Globus pallidus (tissue), 1 donor: ENCODE measurements around the gene ZNF493.
A peak's percentile ranks its signal among the peaks of the same experiment; 100 is the strongest.

Experiments
- DNase-seq: peaks from one replicate; pipeline ENCODE4 v3.0.0-alpha.2; 2015; ENCODE audit warnings: low spot score

The ZNF493 gene

DNA sequence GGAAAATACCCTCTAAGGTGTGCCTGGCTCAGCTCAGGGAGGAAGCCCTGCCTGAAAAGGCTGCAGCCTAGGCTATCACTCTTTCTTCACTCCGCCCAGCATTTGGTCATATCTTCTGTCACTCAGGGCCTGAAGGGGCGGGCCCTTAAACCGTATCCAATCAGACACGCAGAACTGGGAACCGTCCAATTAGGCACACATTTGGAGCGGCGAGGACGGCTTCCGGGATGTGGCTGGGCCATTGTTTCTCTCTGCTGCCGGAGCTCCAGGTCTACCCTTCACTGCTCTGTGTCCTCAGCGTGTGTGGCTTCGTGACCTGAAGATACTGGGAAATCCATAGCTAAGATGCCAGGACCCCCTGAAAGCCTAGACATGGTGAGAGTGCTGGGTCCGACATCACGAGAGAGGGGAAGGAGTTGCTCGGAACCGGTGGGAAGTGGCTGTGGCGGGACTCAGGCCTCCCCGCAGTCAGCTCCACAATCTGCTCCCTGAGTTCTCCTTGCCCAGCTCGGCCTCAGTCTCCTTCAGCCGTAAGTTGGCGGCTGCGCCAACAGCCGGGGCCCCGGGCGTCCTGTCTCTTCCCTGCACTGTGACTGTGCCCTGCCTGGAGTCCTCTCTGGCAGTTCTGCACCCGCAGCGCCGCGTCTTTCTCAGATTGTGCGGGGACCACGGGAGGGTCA lies at the start of gene ZNF493:
Gene ZNF493 (plus strand): TSS at position 241 of the 680 bp plus-strand sequence. CDS start 105 bp downstream, at position 346.
- DNase-seq, result peak; percentile 97

DNA sequence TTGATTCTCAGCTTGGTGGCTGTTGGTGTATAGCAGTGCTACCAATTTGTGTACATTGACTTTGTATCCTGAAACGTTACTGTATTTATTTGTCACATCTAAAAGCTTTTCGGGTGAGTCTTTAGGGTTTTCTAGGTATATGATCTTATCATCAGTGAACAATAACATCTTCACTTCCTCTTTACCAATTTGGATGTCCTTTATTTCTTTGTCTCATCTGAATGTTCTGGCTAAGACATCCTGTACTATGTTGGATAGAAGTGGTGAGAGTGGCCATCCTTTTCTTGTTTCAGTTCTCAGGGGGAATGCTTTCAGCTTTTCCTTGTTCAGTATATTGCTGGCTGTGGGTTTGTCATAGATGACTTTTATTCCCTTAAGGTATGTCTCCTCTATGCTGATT lies 44.1 kb upstream of the ZNF493 start:
- no peak for DNase-seq

DNA sequence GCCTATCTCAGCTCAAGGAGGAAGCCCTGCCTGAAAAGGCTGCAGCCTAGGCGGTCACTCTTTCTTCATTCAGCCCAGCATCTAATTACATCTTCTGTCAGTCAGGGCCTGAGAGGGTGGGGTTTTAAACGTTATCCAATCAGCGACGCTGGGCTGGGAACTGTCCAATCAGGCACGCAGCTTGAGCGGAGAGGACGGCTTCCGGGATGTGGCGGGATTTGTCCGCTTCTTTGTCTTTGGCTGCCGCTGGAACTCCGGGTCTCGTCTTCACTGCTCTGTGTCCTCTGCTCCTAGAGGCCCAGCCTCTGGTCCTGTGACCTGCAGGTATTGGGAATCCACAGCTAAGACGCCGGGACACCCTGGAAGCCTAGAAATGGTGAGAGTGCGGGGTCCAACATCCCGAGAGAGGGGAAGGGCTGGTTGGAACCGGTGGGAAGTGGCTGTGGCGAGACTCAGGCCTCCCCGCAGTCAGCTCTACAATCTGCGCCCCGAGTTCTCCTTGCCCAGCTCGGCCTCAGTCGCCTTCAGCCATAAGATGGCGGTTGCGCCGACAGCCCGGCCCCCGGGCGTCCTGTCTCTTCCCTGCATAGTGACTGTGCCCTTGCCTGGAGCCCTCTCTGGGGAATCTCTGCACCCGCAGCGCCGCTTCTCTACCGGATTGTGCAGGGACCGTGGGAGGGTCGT lies 38.0 kb upstream of the ZNF493 start, which contains the start of gene ZNF738:
Gene ZNF738 (plus strand): TSS at position 233 of the 684 bp plus-strand sequence. CDS start 141 bp downstream, at position 374.
- DNase-seq, result peak; percentile 97

DNA sequence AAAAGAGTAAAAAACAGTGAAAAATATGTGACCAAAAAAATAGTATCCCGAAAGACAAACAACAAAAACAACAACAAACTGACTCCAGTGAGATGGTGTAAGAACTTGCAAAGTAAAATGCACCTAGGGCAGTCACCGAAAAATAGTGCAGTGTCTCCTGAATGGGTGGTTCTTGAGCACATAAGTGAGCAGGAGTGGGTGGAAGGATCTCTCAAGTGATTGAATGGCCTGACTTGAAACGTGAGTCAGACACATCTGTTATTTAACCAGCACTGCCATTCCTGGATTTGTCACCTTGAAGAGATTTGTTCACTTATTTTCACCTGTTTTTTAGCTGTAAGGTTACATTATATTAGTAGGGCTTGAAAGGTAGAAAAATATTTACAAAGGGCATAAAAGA lies 34.6 kb upstream of the ZNF493 start:
- DNase-seq, result no peak

DNA sequence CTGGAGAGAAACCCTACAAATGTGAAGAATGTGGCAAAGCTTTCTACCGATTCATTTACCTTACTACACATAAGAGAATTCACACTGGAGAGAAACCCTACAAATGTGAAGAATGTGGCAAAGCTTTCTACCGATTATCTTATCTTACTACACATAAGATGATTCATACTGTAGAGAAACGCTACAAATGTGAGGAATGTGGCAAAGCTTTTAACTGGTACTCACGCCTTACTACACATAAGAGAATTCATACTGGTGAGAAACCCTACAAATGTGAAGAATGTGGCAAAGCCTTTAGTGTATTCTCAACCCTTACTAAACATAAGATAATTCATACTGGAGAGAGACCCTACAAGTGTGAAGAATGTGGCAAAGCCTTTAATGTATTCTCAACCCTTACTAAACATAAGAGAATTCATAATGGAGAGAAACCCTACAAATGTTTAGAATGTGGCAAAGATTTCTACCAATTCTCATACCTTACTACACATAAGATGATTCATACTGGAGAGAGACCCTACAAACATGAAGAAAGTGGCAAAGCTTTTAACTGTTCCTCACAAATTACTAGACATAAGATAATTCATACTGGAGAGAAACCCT lies 12.9 kb upstream of the ZNF493 start:
- no peak for DNase-seq

DNA sequence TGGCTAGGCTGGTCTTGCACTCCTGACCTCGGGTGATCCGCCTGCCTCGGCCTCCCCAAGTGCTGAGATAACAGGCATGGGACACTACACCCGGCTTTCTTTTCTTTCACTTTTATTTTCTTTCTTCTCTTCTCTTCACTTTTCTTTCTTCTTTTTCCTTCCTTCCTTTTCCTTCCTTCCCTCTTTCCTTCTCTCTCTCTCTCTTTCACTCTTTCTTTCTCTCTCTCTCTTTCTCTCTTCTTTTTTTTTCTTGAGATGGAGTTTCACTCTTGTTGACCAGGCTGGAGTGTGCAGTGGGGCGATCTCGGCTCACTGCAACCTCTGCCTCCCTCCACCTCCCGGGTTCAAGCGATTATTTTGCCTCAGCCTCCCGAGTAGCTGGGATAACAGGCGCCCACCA lies 812 bp upstream of the ZNF493 start:
- DNase-seq, result no peak

DNA sequence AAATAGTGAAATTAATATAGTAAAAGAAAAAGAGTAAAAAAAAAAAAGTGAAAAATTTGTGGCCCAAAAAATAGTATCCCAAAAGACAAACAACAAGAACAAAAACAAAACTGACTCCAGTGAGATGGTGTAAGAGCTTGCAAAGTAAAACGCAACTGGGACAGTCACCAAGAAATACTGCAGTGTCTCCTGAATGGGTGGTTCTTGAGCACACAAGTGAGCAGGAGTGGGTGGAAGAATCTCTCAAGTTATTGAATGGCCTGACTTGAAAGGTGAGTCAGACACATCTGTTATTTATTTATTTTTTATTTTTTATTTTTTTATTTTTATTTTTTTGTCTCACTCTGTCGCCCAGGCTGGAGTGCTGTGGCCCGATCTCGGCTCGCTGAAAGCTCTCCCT lies 1.9 kb downstream of the ZNF493 start:
- no peak for DNase-seq

DNA sequence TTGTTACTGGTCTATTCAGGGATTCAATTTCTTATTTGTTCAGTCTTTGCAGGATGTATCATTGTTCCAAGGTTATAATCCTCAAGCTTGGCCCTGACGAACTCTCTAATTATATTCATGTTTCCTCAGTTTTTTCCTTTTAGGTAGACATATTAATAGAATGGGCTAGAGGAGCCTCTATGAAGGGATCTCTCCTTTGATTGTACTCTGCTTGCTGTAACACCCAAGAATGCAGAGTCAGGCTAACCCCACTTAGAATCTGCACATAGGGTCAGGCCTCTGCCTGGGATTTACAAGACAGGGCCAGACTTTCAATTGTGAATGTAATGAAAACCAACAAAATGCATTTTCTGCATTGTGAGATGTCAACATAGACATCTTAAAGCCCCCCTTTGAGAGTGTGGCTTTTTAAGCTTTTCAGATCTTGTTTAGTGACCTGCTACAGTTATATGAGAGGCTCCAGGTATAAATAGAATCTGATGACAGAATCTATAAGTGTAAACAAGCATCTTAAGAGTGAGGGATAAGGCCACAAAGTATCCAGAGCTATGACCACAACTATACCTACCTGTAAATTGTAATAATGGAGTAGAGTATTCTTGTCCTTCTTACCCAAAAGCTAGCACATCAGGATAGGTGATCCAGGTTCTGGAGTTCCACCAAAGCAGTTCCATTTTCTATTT lies 5.5 kb downstream of the ZNF493 start:
- DNase-seq, result no peak

DNA sequence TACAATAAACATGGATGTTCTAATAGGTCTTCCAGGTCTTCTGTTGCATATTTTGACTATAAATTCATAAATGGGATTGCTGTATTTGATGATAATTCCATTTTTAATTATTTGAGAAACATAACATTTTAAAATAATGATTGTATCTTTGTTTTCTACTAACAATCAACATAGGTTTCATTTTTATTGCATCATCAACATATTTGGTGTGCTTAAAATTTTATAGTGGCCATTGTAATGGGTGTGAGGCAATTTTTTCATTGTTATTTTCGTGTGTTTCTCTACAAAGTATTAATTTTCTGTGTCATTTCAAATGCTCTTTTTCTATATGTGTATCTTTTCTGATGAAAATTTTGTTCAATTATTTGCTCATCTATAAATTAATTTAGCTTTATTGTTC lies 13.2 kb downstream of the ZNF493 start:
- DNase-seq, result no peak

DNA sequence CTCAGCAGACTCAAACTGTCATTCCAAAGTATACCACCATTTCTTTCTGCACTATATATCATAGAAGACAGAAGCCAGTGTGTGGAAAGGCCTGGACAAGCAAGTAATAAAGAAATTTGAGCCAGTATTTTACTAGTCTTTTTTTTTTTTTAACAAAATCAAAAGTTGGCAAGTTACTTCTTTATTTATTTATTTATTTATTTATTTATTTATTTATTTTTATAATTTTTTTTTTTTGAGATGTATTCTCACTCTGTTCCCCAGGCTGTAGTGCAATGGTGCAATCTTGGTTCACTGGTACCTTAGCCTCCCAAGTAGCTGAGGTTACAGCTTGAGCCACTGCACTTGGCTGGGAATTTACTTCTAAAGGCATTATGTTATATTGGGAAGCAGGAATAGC lies 25.3 kb downstream of the ZNF493 start:
- no peak for DNase-seq

DNA sequence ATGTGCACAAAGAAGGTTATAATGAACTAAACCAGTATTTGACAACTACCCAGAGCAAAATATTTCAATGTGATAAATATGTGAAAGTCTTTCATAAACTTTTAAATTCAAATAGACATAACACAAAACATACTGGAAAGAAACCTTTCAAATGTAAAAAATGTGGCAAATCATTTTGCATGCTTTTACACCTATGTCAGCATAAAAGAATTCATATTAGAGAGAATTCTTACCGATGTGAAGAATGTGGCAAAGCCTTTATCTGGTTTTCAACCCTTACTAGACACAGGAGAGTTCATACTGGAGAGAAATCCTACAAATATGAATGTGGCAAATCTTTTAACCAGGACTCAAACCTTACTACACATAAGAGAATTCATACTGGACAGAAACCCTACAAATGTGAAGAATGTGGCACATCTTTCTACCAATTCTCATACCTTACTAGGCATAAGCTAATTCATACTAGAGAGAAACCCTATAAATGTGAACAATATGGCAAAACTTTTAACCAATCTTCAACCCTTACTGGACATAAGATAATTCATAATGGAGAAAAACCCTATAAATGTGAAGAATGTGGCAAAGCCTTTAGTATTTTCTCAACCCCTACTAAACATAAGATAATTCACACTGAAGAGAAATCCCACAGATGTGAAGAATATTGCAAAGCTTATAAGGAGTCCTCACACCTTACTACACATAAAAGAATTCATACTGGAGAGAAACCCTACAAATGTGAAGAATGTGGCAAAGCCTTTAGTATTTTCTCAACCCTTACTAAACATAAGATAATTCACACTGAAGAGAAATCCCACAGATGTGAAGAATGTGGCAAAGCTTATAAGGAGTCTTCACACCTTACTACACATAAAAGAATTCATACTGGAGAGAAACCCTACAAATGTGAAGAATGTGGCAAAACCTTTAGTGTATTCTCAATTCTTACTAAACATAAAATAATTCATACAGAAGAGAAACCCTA lies 26.4 kb downstream of the ZNF493 start:
- DNase-seq, result no peak

DNA sequence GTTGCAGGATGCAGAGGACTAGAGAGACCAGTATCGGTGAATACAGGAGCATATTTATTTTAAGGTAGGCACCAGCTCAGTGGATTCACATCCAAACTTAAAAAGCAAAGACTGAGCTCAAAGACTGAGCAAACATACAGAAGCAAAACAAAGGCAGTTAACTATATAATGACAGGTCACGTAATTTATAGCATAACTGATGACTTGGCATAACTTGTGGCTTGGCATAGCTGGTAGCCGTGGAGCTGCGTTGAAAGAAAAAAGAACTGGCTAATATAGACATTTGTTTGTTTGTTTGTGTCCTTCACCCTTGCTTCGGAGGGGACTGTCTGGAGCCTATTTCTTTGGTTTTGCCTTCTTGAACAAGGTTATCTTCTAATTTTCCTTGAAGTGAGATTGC lies 33.7 kb downstream of the ZNF493 start:
- DNase-seq, result no peak

DNA sequence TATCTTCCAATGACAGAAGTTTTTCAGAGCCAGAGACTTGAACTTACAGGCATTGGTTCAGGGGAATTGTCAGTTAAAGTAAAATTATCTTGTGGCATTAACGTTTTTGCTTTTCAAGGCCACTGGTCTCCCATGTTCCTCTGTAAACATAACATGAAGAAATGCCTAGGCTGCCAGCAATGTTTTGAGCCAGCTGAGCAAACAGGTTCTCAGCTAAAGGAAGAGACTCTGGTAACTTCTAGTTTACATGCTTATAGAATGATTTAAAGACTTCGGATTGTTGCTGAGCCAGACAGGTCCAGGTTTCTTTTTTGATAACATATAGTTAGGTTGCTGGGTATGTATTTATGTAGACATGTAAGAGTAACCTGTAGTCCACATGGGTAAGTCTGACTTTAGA lies 35.7 kb downstream of the ZNF493 start:
- no peak for DNase-seq

DNA sequence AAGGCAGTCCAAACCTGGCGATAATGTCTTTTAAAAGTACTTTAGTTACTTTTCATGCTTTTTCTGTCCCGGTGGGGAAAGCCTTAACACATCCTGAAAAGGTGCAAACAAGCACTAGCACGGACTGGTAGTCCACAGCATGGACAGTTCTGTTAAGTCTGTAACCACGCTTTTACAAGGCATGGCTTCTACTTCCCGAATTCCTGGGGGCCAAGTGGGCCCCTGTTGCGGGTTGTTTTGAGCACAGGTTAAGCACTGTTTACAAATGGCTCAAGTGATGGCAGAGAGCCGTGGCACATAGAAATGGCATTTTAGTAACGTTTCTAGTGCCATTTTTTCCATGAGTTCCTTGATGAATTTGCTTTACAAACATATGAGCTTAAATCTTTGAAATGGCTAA lies 37.6 kb downstream of the ZNF493 start:
- DNase-seq, result no peak

DNA sequence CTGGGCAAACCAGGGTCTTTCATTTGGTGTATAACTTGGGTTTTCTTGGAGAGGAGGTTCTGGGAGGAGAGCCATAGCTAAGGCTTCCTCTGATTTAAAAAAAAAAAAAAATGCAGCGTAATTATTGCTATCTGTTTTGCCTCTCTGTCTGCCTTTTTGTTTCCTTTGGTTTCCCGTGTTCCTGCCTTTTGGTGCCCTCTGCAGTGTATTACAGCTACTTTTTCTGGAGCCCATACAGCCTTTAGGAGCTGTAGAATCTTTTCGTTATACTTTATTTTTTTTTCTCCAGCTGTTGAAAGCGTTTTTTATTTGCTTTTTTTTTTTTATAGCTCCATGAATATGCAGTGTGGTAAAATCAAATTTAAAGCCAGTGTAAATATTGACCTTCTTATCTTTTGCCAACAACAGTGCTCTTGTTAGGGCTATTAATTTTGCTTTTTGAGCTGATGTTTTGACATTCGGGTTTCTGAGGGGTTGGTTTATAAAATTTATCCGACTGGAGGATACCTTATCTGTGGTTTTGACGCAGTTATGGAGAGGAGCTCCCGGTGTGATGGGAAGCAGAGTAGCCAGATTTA lies 38.1 kb downstream of the ZNF493 start:
- DNase-seq, result peak; percentile 5

DNA sequence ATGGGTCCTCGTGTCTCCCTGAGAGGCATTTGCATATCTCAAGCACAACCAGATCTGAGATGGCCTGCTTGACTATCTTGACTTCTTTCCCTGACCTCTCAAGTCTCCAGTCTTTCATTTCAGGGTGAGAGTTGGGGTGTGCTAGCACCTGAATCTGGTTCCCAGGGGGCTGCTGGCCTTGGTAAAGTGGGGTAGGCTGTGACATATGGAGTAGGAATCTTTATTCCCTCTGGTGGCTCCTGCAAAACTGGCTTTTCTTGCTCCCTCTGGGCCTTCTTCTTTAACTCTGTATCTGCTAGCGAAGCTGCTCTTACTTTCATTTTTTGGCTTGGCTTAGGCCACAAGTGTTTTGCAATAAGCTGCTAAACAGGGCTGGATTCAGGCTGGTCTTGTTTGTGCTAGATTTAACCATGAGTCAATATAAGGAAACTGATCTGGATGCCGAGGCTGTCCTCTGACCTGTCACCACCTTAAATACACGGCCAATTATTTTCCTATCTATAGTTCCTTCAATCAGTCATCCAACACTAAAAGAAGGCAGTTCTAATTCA lies 42.3 kb downstream of the ZNF493 start:
- no peak for DNase-seq

DNA sequence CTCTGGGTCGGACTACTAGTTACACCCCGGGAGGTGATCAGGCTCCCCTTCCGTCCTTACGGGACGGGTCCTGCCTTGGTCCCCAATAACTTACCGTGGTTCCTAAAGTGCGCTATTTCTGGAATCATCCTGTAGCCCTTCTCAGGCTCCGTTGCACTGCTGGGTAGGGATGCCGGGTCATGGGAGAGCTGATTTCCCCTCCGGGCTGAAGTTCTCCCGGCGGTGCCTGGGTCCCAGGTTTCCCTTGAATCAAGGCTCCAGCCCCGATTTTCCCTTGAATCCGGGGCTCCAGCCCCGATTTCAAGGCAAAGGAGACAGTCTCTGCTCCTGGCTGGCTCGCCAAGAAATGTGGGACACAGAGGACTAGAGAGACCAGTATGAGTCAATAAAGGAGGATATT lies 43.4 kb downstream of the ZNF493 start:
- no peak for DNase-seq

DNA sequence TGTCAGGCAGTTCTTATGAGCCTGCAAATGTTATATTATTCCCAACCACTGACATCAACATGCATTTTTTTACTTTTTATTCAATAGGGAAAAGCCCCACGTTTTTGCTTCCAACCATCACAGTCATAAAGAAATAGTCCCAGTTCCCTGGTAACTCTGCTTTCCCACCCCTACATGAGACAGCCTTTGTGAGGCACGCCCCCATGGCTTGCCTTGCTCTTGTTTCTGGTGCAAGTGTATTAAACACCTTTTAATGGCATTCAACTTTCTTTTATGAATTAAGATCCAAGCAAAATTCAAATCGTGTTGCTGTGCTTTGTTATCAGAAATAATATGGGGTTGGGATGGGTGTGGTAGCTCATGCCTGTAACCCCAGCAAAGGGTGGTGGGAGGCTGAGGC lies 54.3 kb downstream of the ZNF493 start:
- DNase-seq, result no peak

DNA sequence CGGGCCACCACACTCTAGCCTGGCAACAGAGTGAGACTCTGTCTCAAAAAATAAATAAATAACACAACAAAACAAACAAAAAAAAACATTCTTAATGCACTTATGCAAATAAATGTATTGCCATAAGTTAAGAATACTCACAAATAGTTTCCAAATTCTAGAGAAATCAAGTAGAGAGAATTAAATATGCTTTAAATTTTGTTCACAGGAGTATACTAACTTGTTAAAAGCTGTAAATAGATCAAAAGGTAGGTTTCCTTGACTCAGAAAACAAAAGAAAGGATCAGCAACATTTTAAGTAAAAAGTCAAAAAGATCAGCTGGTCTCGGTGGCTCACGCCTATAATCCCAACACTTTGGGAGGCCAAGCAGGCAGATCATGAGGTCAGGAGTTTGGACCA lies 58.0 kb downstream of the ZNF493 start:
- DNase-seq, result no peak

DNA sequence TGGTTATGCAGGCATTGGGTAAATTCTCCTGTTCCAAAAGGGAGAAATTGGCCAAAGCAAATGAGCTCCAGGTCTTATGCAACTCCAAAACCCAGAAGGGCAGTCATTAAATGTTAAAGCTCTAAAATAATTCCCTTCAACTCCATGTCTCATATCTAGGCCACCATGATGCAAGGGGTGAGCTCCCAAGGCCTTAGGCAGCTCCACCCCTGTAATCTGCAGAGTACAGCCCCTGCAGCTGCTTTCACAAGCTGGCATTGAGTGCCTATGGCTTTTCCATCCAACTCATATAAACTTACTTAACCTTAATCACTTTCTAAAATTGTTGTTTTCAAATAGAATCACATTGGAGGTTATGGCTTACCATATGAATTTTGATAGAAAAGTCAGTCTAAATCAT lies 63.8 kb downstream of the ZNF493 start:
- no peak for DNase-seq

DNA sequence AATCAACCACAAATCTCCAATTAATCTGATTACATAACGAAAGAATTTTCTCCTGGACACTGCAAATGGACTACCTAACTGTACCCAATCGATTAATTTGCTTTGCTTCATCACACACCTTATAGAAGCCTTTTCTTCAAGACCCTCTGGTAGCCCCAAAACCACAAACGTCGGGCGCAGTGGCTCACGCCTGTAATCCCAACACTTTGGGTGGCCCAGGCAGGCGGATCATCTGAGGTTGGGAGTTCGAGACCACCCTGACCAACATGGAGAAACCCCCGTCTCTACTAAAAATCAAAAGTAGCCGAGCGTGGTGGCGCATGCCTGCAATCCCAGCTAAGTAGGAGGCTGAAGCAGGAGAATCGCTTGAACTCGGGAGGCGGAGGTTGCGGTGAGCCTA lies 65.6 kb downstream of the ZNF493 start:
- no peak for DNase-seq
